ENCODE measurements around the gene STK33.

- TF ChIP-seq CTCF (IDR thresholded peaks at IDR 0.05) (no peak), POLR2A (IDR thresholded peaks at IDR 0.05) (no peak)
Measured at GRCh38 chr11:8351223-8351622, 242.8 kb downstream of the STK33 start.
